HepG2 (cell line): ENCODE measurements around the gene IHH. TPM values are rescaled to one million over a fixed set of nuclear protein-coding genes. Genes with fewer than 3 reads are reported as not detected.

Experiments
- ATAC-seq: fragments of 200-7000 bp; cut with Tn5 transposase; 3 replicates; pipeline ENCODE4 v1.9.1; 2020; ENCODE audit warnings: mild to moderate bottlenecking, moderate library complexity
- BruUV-seq: library from RNA; stranded (reverse); fragments of 400-500 nt; replicated peaks from 2 replicates; lab custom pipeline; 2021; lab: Mats Ljungman, UMichigan
- CTCF ChIA-PET: fragments of 300-600 bp; formaldehyde crosslinking; extraction: SDS; loops from one replicate; lab custom pipeline; 2021; ENCODE audit warnings: low total read pairs, inconsistent platforms, low intra/inter-chr PET ratio; lab: Yijun Ruan, JAX
- POLR2A ChIA-PET: fragments of 350-600 bp; sonication (Branson Sonifier 250); formaldehyde crosslinking; loops from one replicate; lab custom pipeline; 2020; ENCODE audit warnings: antibody characterized with exemption, inconsistent platforms; lab: Yijun Ruan, JAX
- DNase-seq: peaks from one replicate; pipeline ENCODE4 v3.0.0-alpha.2; 2015; ENCODE audit warnings: low spot score
- FAIRE-seq: peaks from 3 replicates; lab custom pipeline; 2011; peaks lifted over from hg19 to GRCh38; lab: Jason Lieb, UNC
- H2AFZ ChIP-seq: one replicate; pipeline ENCODE4 v1.6.1; 2011; ENCODE audit warnings: low read length, inconsistent platforms
- H3K27ac ChIP-seq: fragments of 300-600 bp; 3 replicates; pipeline ENCODE4 v1.8.0; 2011; ENCODE audit warnings: mixed run types, mild to moderate bottlenecking, mixed read lengths, low read length, inconsistent platforms; ENCODE audit not compliant: insufficient read depth; ENCODE audit errors: extremely low read length
- H3K27me3 ChIP-seq, 2 experiments: fragments of 200-600 bp in 1 of 2; 2 replicates in 1 of 2; 3 replicates in 1 of 2; pipeline versions ENCODE4 v1.6.0 to v1.8.0; 2011; ENCODE audit warnings: low read length in 2 of 2, mild to moderate bottlenecking in 2 of 2, moderate library complexity in 2 of 2, inconsistent platforms in 1 of 2; ENCODE audit not compliant: insufficient read depth in 2 of 2, control insufficient read depth in 1 of 2
- H3K36me3 ChIP-seq, 2 experiments: fragments of 200-600 bp in 1 of 2; replicated peaks in 1 of 2; 2 replicates in 1 of 2; 3 replicates in 1 of 2; pipeline versions ENCODE4 v1.5.1 to v1.8.0; 2011; ENCODE audit warnings: low read length in 2 of 2, inconsistent platforms in 1 of 2; ENCODE audit not compliant: insufficient read depth in 2 of 2, control insufficient read depth in 1 of 2
- H3K4me1 ChIP-seq: 2 replicates; pipeline ENCODE4 v1.5.1; 2012; ENCODE audit warnings: low read length, inconsistent platforms; ENCODE audit not compliant: insufficient read depth
- H3K4me2 ChIP-seq: 2 replicates; pipeline ENCODE4 v1.6.0; 2011; ENCODE audit warnings: low read depth, low read length, inconsistent platforms
- H3K4me3 ChIP-seq, 3 experiments: fragments of 200-600 bp in 1 of 3; sonication (generic), shearing (Covaris generic) in 1 of 3; replicated peaks in 1 of 3; 2 replicates each; pipeline ENCODE4 v1.5.1; 2011 to 2016; ENCODE audit warnings: low read length in 3 of 3, inconsistent platforms in 2 of 3, low read depth in 2 of 3, mild to moderate bottlenecking in 2 of 3, control low read depth in 1 of 3, mixed read lengths in 1 of 3; ENCODE audit not compliant: insufficient read depth in 1 of 3
- H3K79me2 ChIP-seq: one replicate; pipeline ENCODE4 v1.6.1; 2011; ENCODE audit warnings: low read length, inconsistent platforms; ENCODE audit not compliant: insufficient read depth
- H3K9ac ChIP-seq: 2 replicates; pipeline ENCODE4 v1.6.0; 2011; ENCODE audit warnings: mild to moderate bottlenecking, low read depth, low read length, inconsistent platforms; ENCODE audit not compliant: insufficient read depth
- H3K9me3 ChIP-seq: 2 replicates; pipeline ENCODE4 v1.5.1; 2012; ENCODE audit warnings: mild to moderate bottlenecking, low read length
- H4K20me1 ChIP-seq: 2 replicates; pipeline ENCODE4 v1.6.0; 2011; ENCODE audit warnings: inconsistent platforms, mild to moderate bottlenecking, low read length, moderate library complexity; ENCODE audit not compliant: insufficient read depth
- HNRNPK ChIP-seq: fragments of 200-400 bp; formaldehyde crosslinking; IDR thresholded peaks from 2 replicates; pipeline ENCODE4 v1.6.1; 2018; ENCODE audit warnings: low read length, low read depth, moderate library complexity, mild to moderate bottlenecking; ENCODE audit not compliant: poor library complexity, severe bottlenecking
- ZNF839 ChIP-seq: sonication (generic); formaldehyde crosslinking; IDR thresholded peaks from 2 replicates; pipeline ENCODE4 v1.4.0; 2020; ENCODE audit warnings: missing genetic modification reagents, mild to moderate bottlenecking, borderline replicate concordance
- WGBS: methylation state at CpG from one replicate; pipeline ENCODE4 v1.1.6; 2017; ENCODE audit warnings: low lambda C conversion rate; 5-methylcytosine and 5-hydroxymethylcytosine counted together
- in situ Hi-C: cut with HindIII; loops from 2 replicates; pipeline ENCODE4 v1.10.0; 2017; ENCODE audit warnings: low pct_unique_long_range_greater_than_20kb; ENCODE audit not compliant: extremely low pct_ligation_motif_present
- intact Hi-C: fragments of 100-400 bp; cut with micrococcal nuclease; formaldehyde crosslinking; loops from one replicate; pipeline ENCODE4 v1.10.0; 2022; ENCODE audit not compliant: unreplicated experiment
- microRNA counts: library from miRNA; unstranded; fragments of <30 nt; microRNA quantifications from one replicate; lab custom pipeline; 2015
- microRNA-seq: library from miRNA; unstranded; fragments of <30 nt; microRNA quantifications from one replicate; pipeline ENCODE4, GENCODE V29; 2020
- polyA plus RNA-seq, 8 experiments: library from polyadenylated mRNA; depleted of rRNA in 3 of 8; stranded (reverse) in 7 of 8; unstranded in 1 of 8; fragments of >200 nt; fragmentation: Illumina TruSeq in 4 of 8; extraction: Trizol in 4 of 8; gene quantifications; 2 replicates each; pipeline versions ENCODE4 v1.2.1 to v1.2.3, GENCODE V29; 2011 to 2016; ENCODE audit warnings: low read depth in 4 of 8, missing spikeins in 1 of 8, mixed read lengths in 1 of 8; ENCODE audit not compliant: insufficient read depth in 1 of 8
- small RNA-seq, 3 experiments: library from RNA; depleted of rRNA; stranded (forward); fragments of <200 nt; gene quantifications; one replicate each; pipeline ENCODE3, GENCODE V24; 2012; ENCODE audit warnings: low read depth in 2 of 3, low replicate concordance in 1 of 3; ENCODE audit not compliant: insufficient read length in 3 of 3, insufficient read depth in 2 of 3
- total RNA-seq, 5 experiments: library from RNA; depleted of rRNA; stranded (reverse); fragments of >200 nt; fragmentation: Illumina TruSeq; extraction: Trizol; gene quantifications; 2 replicates each; pipeline ENCODE4 v1.2.3, GENCODE V29; 2016; ENCODE audit warnings: low read depth in 1 of 5

The IHH gene
- total and polyA plus RNA-seq, 2 of the 13 experiments (the other 11 are each of a cell fraction or from before 2014, with no cell fraction given): 0.42 TPM; not detected in 1

- no peak for TF ChIP-seq ZNF839
- peak; percentile 56 for TF ChIP-seq HNRNPK
- TF ChIP-seq, all 625 proteins: peak for 1
- in situ Hi-C loops: no loop called here
- intact Hi-C loops: no loop called here
- Histone ChIP-seq H3K27me3 (peaks cover 11 to 48% of the 10 kb centered on the region in 2 experiments), H3K36me3 (no peaks in the 10 kb centered on the region), H3K27ac (no peak overlapping the region), H3K9ac (no peak overlapping the region), H3K4me3 (no peak overlapping the region), H3K9me3 (no peaks in the 10 kb centered on the region), H4K20me1 (peaks cover 2% of the 10 kb centered on the region; the same call in 1 of the 2 replicates), H2AFZ (no peak overlapping the region), H3K4me2 (no peak overlapping the region), H3K4me1 (peaks cover 7% of the 10 kb centered on the region; the same call in 1 of the 2 replicates), H3K79me2 (no peaks in the 10 kb centered on the region)
- ChIA-PET CTCF (interaction anchor here (2.9 kb wide), 1 partner anchor 146 kb away, joined by 13 read pairs; no protein-coding TSS in a partner anchor), POLR2A (no interaction called here)
- BruUV-seq: no TSS peak
- FAIRE-seq: no peak
- no peak for DNase-seq
- 16% methylated on average over 2 of the region's 2 CpGs for WGBS
- ATAC-seq: no peak
Measured at GRCh38 chr2:219009294-219009693, 51.4 kb downstream of the IHH start.

MicroRNAs within 50 kb of the gene (microRNA counts, 767-probe panel; counts per million panel counts)
- microRNA hsa-miR-3131 (lab: Ali Mortazavi, UCI): not detected

Small RNA genes lying within 50 kb of the gene (microRNA-seq; reads per million reads assigned to microRNA genes)
- gene MIR3131: 5.4 reads per million, percentile 34 among the genes with 10 or more reads in this experiment

Small RNA genes lying within 50 kb of the gene (small RNA-seq; reads per million reads assigned to genes)
- gene MIR3131: 0 reads per million in 3 experiments
- 0 reads per million in 3 experiments for gene RN7SL764P

Other genes starting within 250 kb of the IHH start
- not detected in 2 replicates for gene PRKAG3, start 229.1 kb downstream of the IHH start, total RNA-seq (2016; rRNA removed; fragmentation: Illumina TruSeq; extraction: Trizol)
- not detected in 2 replicates for gene PRKAG3, start 229.1 kb downstream of the IHH start, polyA plus RNA-seq (2011; rRNA removed)
- gene WNT6, start 201.1 kb downstream of the IHH start, total RNA-seq (2016; rRNA removed; fragmentation: Illumina TruSeq; extraction: Trizol): 0.20 TPM in 1 of 2 replicates, not detected in the other
- 0.09 TPM in 1 of 2 replicates, not detected in the other for gene WNT6, start 201.1 kb downstream of the IHH start, polyA plus RNA-seq (2011; rRNA removed)
- gene WNT10A, start 180.1 kb downstream of the IHH start, total RNA-seq (2016; rRNA removed; fragmentation: Illumina TruSeq; extraction: Trizol): not detected in 2 replicates
- gene WNT10A, start 180.1 kb downstream of the IHH start, polyA plus RNA-seq (2011; rRNA removed): 0.03 TPM in 1 of 2 replicates, not detected in the other
- gene CDK5R2, start 101.3 kb downstream of the IHH start, total RNA-seq (2016; rRNA removed; fragmentation: Illumina TruSeq; extraction: Trizol): not detected in 2 replicates
- gene CDK5R2, start 101.3 kb downstream of the IHH start, polyA plus RNA-seq (2011; rRNA removed): not detected in 2 replicates
- gene FEV, start 75.7 kb downstream of the IHH start, total RNA-seq (2016; rRNA removed; fragmentation: Illumina TruSeq; extraction: Trizol): not detected in 2 replicates
- gene FEV, start 75.7 kb downstream of the IHH start, polyA plus RNA-seq (2011; rRNA removed): not detected in 2 replicates
- not detected in 2 replicates for gene CRYBA2, start 67.5 kb downstream of the IHH start, total RNA-seq (2016; rRNA removed; fragmentation: Illumina TruSeq; extraction: Trizol)
- not detected in 2 replicates for gene CRYBA2, start 67.5 kb downstream of the IHH start, polyA plus RNA-seq (2011; rRNA removed)
- gene CFAP65, start 19.4 kb downstream of the IHH start, total RNA-seq (2016; rRNA removed; fragmentation: Illumina TruSeq; extraction: Trizol): not detected in 2 replicates
- 0.03 and 0.05 TPM in 2 replicates for gene CFAP65, start 19.4 kb downstream of the IHH start, polyA plus RNA-seq (2011; rRNA removed)
- 30.7 and 42.1 TPM in 2 replicates for gene NHEJ1, start 99.9 kb upstream of the IHH start, total RNA-seq (2016; rRNA removed; fragmentation: Illumina TruSeq; extraction: Trizol)
- 23.8 and 30.0 TPM in 2 replicates for gene NHEJ1, start 99.9 kb upstream of the IHH start, polyA plus RNA-seq (2011; rRNA removed)
- 0.38 TPM in 1 of 2 replicates, not detected in the other for gene SLC23A3, start 109.1 kb upstream of the IHH start, total RNA-seq (2016; rRNA removed; fragmentation: Illumina TruSeq; extraction: Trizol)
- 0.78 and 2.1 TPM in 2 replicates for gene SLC23A3, start 109.1 kb upstream of the IHH start, polyA plus RNA-seq (2011; rRNA removed)
- gene CNPPD1, start 116.0 kb upstream of the IHH start, total RNA-seq (2016; rRNA removed; fragmentation: Illumina TruSeq; extraction: Trizol): 24.8 and 35.5 TPM in 2 replicates
- 49.4 and 60.7 TPM in 2 replicates for gene CNPPD1, start 116.0 kb upstream of the IHH start, polyA plus RNA-seq (2011; rRNA removed)
- gene RETREG2, start 117.4 kb upstream of the IHH start, total RNA-seq (2016; rRNA removed; fragmentation: Illumina TruSeq; extraction: Trizol): 59.7 and 86.0 TPM in 2 replicates
- 134 and 137 TPM in 2 replicates for gene RETREG2, start 117.4 kb upstream of the IHH start, polyA plus RNA-seq (2011; rRNA removed)
- 39.4 and 53.3 TPM in 2 replicates for gene ZFAND2B, start 145.9 kb upstream of the IHH start, total RNA-seq (2016; rRNA removed; fragmentation: Illumina TruSeq; extraction: Trizol)
- 115 and 139 TPM in 2 replicates for gene ZFAND2B, start 145.9 kb upstream of the IHH start, polyA plus RNA-seq (2011; rRNA removed)
- gene ABCB6, start 158.0 kb upstream of the IHH start, total RNA-seq (2016; rRNA removed; fragmentation: Illumina TruSeq; extraction: Trizol): 51.3 and 137 TPM in 2 replicates
- gene ABCB6, start 158.0 kb upstream of the IHH start, polyA plus RNA-seq (2011; rRNA removed): 91.1 and 106 TPM in 2 replicates
- 22.2 and 35.0 TPM in 2 replicates for gene ATG9A, start 168.7 kb upstream of the IHH start, total RNA-seq (2016; rRNA removed; fragmentation: Illumina TruSeq; extraction: Trizol)
- 131 and 172 TPM in 2 replicates for gene ATG9A, start 168.7 kb upstream of the IHH start, polyA plus RNA-seq (2011; rRNA removed)
- 14.6 and 25.3 TPM in 2 replicates for gene ANKZF1, start 168.9 kb upstream of the IHH start, total RNA-seq (2016; rRNA removed; fragmentation: Illumina TruSeq; extraction: Trizol)
- 128 and 131 TPM in 2 replicates for gene ANKZF1, start 168.9 kb upstream of the IHH start, polyA plus RNA-seq (2011; rRNA removed)
- gene GLB1L, start 184.5 kb upstream of the IHH start, total RNA-seq (2016; rRNA removed; fragmentation: Illumina TruSeq; extraction: Trizol): 2.7 and 6.8 TPM in 2 replicates
- gene GLB1L, start 184.5 kb upstream of the IHH start, polyA plus RNA-seq (2011; rRNA removed): 6.2 and 7.3 TPM in 2 replicates
- gene STK16, start 184.6 kb upstream of the IHH start, total RNA-seq (2016; rRNA removed; fragmentation: Illumina TruSeq; extraction: Trizol): 27.0 and 28.0 TPM in 2 replicates
- 50.9 and 60.5 TPM in 2 replicates for gene STK16, start 184.6 kb upstream of the IHH start, polyA plus RNA-seq (2011; rRNA removed)
- gene TUBA4B, start 192.3 kb upstream of the IHH start, total RNA-seq (2016; rRNA removed; fragmentation: Illumina TruSeq; extraction: Trizol): 0.18 and 0.29 TPM in 2 replicates
- 0.18 and 0.22 TPM in 2 replicates for gene TUBA4B, start 192.3 kb upstream of the IHH start, polyA plus RNA-seq (2011; rRNA removed)
- gene TUBA4A, start 193.0 kb upstream of the IHH start, total RNA-seq (2016; rRNA removed; fragmentation: Illumina TruSeq; extraction: Trizol): 0.97 and 1.3 TPM in 2 replicates
- gene TUBA4A, start 193.0 kb upstream of the IHH start, polyA plus RNA-seq (2011; rRNA removed): 12.7 and 19.5 TPM in 2 replicates
- 18.6 and 21.3 TPM in 2 replicates for gene DNAJB2, start 218.4 kb upstream of the IHH start, total RNA-seq (2016; rRNA removed; fragmentation: Illumina TruSeq; extraction: Trizol)
- gene DNAJB2, start 218.4 kb upstream of the IHH start, polyA plus RNA-seq (2011; rRNA removed): 31.1 and 55.2 TPM in 2 replicates
- gene PTPRN, start 248.5 kb upstream of the IHH start, total RNA-seq (2016; rRNA removed; fragmentation: Illumina TruSeq; extraction: Trizol): not detected in 2 replicates
- gene PTPRN, start 248.5 kb upstream of the IHH start, polyA plus RNA-seq (2011; rRNA removed): 0.24 and 0.26 TPM in 2 replicates